K562 (cell line): ENCODE measurements around the gene OR51F1. TPM values are rescaled to one million over a fixed set of nuclear protein-coding genes. Genes with fewer than 3 reads are reported as not detected.

ENCODE experiments used
- ATAC-seq: fragments of 200-7000 bp; cut with Tn5 transposase; 3 replicates; pipeline ENCODE4 v1.9.1; 2020; ENCODE audit warnings: moderate library complexity
- BruUV-seq: library from RNA; stranded (reverse); fragments of 400-500 nt; replicated peaks from 2 replicates; lab custom pipeline; 2021; lab: Mats Ljungman, UMichigan
- CTCF ChIA-PET: fragments of 300-600 bp; formaldehyde crosslinking; extraction: SDS; loops from one replicate; lab custom pipeline; 2021; ENCODE audit warnings: low intra/inter-chr PET ratio; lab: Yijun Ruan, JAX
- POLR2A ChIA-PET: fragments of 300-600, 350-650 bp; sonication (Branson Sonifier 250); formaldehyde crosslinking; extraction: SDS; loops from one replicate; lab custom pipeline; 2021; ENCODE audit warnings: antibody characterized with exemption, inconsistent platforms; lab: Yijun Ruan, JAX
- DNase-seq, 4 experiments: peaks; one replicate each; pipeline versions ENCODE4 v3.0.0 to v3.0.0-alpha.2; 2011 to 2018; ENCODE audit warnings: low spot score in 3 of 4, mixed read lengths in 3 of 4; ENCODE audit errors: extremely low read depth in 1 of 4
- FAIRE-seq: peaks from 2 replicates; lab custom pipeline; 2011; peaks lifted over from hg19 to GRCh38; lab: Jason Lieb, UNC
- H2AFZ ChIP-seq: 2 replicates; pipeline ENCODE4 v1.6.0; 2011; ENCODE audit warnings: low read depth, low read length, control low read depth, inconsistent platforms
- H3K27ac ChIP-seq: fragments of 200-600 bp; 3 replicates; pipeline ENCODE4 v1.8.0; 2011; ENCODE audit warnings: low read depth, mild to moderate bottlenecking, control low read depth, inconsistent platforms, low read length, moderate library complexity, mixed read lengths; ENCODE audit errors: extremely low read depth
- H3K27me3 ChIP-seq, 2 experiments: fragments of 300-600 bp in 1 of 2; 2 replicates in 1 of 2; 3 replicates in 1 of 2; pipeline versions ENCODE4 v1.6.0 to v1.8.0; 2011; ENCODE audit warnings: inconsistent platforms in 2 of 2, low read length in 2 of 2, mild to moderate bottlenecking in 1 of 2, mixed read lengths in 1 of 2, moderate library complexity in 1 of 2; ENCODE audit not compliant: control insufficient read depth in 2 of 2, insufficient read depth in 2 of 2
- H3K36me3 ChIP-seq: fragments of 300-600 bp; 3 replicates; pipeline ENCODE4 v1.8.0; 2011; ENCODE audit warnings: mild to moderate bottlenecking, low read length, inconsistent platforms; ENCODE audit not compliant: control insufficient read depth, insufficient read depth
- H3K4me1 ChIP-seq, 2 experiments: fragments of 200-600 bp in 1 of 2; replicated peaks in 1 of 2; 2 replicates in 1 of 2; 3 replicates in 1 of 2; pipeline versions ENCODE4 v1.5.1 to v1.8.0; 2011; ENCODE audit warnings: inconsistent platforms in 2 of 2, low read length in 2 of 2, mild to moderate bottlenecking in 1 of 2, mixed read lengths in 1 of 2, moderate library complexity in 1 of 2; ENCODE audit not compliant: control insufficient read depth in 2 of 2, insufficient read depth in 2 of 2
- H3K4me2 ChIP-seq: 2 replicates; pipeline ENCODE4 v1.6.1; 2011; ENCODE audit warnings: low read length, control low read depth, inconsistent platforms, mixed read lengths; ENCODE audit not compliant: insufficient read depth
- H3K4me3 ChIP-seq: fragments of 200-600 bp; sonication (generic), shearing (Covaris generic); 2 replicates; pipeline ENCODE4 v1.5.1; 2016; ENCODE audit warnings: control low read depth, inconsistent platforms
- H3K79me2 ChIP-seq: fragments of 200-600 bp; 3 replicates; pipeline ENCODE4 v1.8.0; 2011; ENCODE audit warnings: low read length, inconsistent platforms; ENCODE audit not compliant: control insufficient read depth, insufficient read depth
- H3K9ac ChIP-seq, 2 experiments: 2 replicates each; pipeline versions ENCODE4 v1.6.0 to v1.6.1; 2011; ENCODE audit warnings: low read depth in 2 of 2, low read length in 2 of 2, control low read depth in 1 of 2, inconsistent platforms in 1 of 2, mild to moderate bottlenecking in 1 of 2, mixed read lengths in 1 of 2; ENCODE audit not compliant: insufficient read depth in 1 of 2
- H3K9me1 ChIP-seq: one replicate; pipeline ENCODE4 v1.6.0; 2011; ENCODE audit warnings: inconsistent platforms, mild to moderate bottlenecking, low read length, moderate library complexity; ENCODE audit not compliant: control insufficient read depth, insufficient read depth
- H3K9me3 ChIP-seq: replicated peaks from 2 replicates; pipeline ENCODE4 v1.5.1; 2011; ENCODE audit warnings: low read depth, low read length, inconsistent platforms; ENCODE audit not compliant: control insufficient read depth, insufficient read depth
- H4K20me1 ChIP-seq: replicated peaks from 2 replicates; pipeline ENCODE4 v1.6.1; 2011; ENCODE audit warnings: low read length, inconsistent platforms, mixed read lengths; ENCODE audit not compliant: control insufficient read depth, insufficient read depth
- ARID1B ChIP-seq: fragments of 450-650 bp; IDR thresholded peaks from 2 replicates; pipeline ENCODE4 v1.6.1; 2016; ENCODE audit warnings: antibody characterized with exemption, mild to moderate bottlenecking, inconsistent platforms
- CHD4 ChIP-seq: fragments of 200-600 bp; sonication (generic); IDR thresholded peaks from 3 replicates; pipeline ENCODE4 v1.6.1; 2012; ENCODE audit warnings: low read depth, mild to moderate bottlenecking, mixed read lengths, low read length, inconsistent platforms; ENCODE audit not compliant: insufficient read depth, insufficient replicate concordance, poor library complexity, severe bottlenecking
- HNRNPH1 ChIP-seq: fragments of 200-400 bp; formaldehyde crosslinking; optimal IDR thresholded peaks from 2 replicates; pipeline ENCODE3; 2017; ENCODE audit warnings: low read depth, mild to moderate bottlenecking, low read length, moderate library complexity
- PYGO2 ChIP-seq: fragments of 450-650 bp; IDR thresholded peaks from 2 replicates; pipeline ENCODE4 v1.6.1; 2016; ENCODE audit warnings: mild to moderate bottlenecking, missing genetic modification characterization, moderate library complexity, missing compliant biosample characterization
- WGBS: fragments of 100-300 bp; shearing (Covaris generic); methylation state at CpG from one replicate; pipeline ENCODE4 v1.1.6; 2016; ENCODE audit warnings: low coverage, mixed read lengths; ENCODE audit not compliant: insufficient coverage; ENCODE audit errors: missing lambda C conversion rate; 5-methylcytosine and 5-hydroxymethylcytosine counted together
- in situ Hi-C: fragments of 300-500 bp; cut with MboI; formaldehyde crosslinking; loops from 4 replicates; pipeline ENCODE4 v1.15.0; 2018; ENCODE audit warnings: inconsistent platforms, mixed read lengths
- intact Hi-C: fragments of 100-400 bp; cut with micrococcal nuclease; formaldehyde crosslinking; loops from 2 replicates; pipeline ENCODE4 v1.14.2; 2022
- polyA plus RNA-seq, 8 experiments: library from polyadenylated mRNA; depleted of rRNA in 4 of 8; stranded (reverse) in 5 of 8; unstranded in 3 of 8; fragments of >200 nt; fragmentation: Nextera tagmentation in 2 of 8; fragmentation: Illumina TruSeq in 1 of 8; extraction: Ambion mirVana in 2 of 8; extraction: Trizol in 1 of 8; gene quantifications; 2 replicates each; pipeline versions ENCODE4 v1.2.1 to v1.2.3, GENCODE V29; 2011 to 2014; ENCODE audit warnings: inconsistent platforms in 1 of 8, missing spikeins in 1 of 8
- total RNA-seq, 7 experiments: library from RNA; depleted of rRNA in 6 of 7; stranded (reverse); fragments of >200 nt in 6 of 7; fragmentation: Illumina TruSeq in 2 of 7; extraction: Trizol in 2 of 7; gene quantifications; 2 replicates each; pipeline versions ENCODE4 v1.2.1 to v1.2.3, GENCODE V29; 2011 to 2021; ENCODE audit warnings: low replicate concordance in 1 of 7
- TF ChIP-seq, protein P1 (sequence below): fragments of 200-600 bp; sonication (generic); IDR thresholded peaks from one replicate; pipeline ENCODE4 v1.6.1; 2012; ENCODE audit warnings: mild to moderate bottlenecking, low read depth, low read length, inconsistent platforms
- TF ChIP-seq, protein P2 (sequence below): fragments of 150-350 bp; IDR thresholded peaks from 2 replicates; pipeline ENCODE4 v1.6.1; 2014; ENCODE audit warnings: low read depth, mild to moderate bottlenecking, low read length, borderline replicate concordance

OR51F1 gene
- total and polyA plus RNA-seq, 9 of the 15 experiments (the other 6 are each of a cell fraction or from before 2014, with no cell fraction given): not detected

GRCh38 chr11:4798427-4799183 is 28.9 kb upstream of the OR51F1 start:
- ChIA-PET CTCF (no interaction called here), POLR2A (no interaction called here)
- Histone ChIP-seq H3K79me2 (no peaks in the 10 kb centered on the region), H3K27me3 (peaks cover 0 to 4% of the 10 kb centered on the region in 2 experiments; a peak in 3 of 5 replicates), H3K4me3 (no peak overlapping the region), H3K9me3 (no peaks in the 10 kb centered on the region), H3K4me1 (no peaks in the 10 kb centered on the region), H3K9ac (no peak overlapping the region), H3K4me2 (no peak overlapping the region), H4K20me1 (no peaks in the 10 kb centered on the region; the same call in 1 of the 2 replicates), H2AFZ (no peak overlapping the region), H3K36me3 (no peaks in the 10 kb centered on the region), H3K9me1 (no peaks in the 10 kb centered on the region), H3K27ac (no peak overlapping the region)
- in situ Hi-C loops: no loop called here
- no TSS peak for BruUV-seq
- no peak for ATAC-seq
- no peak for DNase-seq
- 2% methylated on average over 6 of the region's 6 CpGs for WGBS
- intact Hi-C loops: no loop called here
- FAIRE-seq: no peak
- TF ChIP-seq, protein P1, sequence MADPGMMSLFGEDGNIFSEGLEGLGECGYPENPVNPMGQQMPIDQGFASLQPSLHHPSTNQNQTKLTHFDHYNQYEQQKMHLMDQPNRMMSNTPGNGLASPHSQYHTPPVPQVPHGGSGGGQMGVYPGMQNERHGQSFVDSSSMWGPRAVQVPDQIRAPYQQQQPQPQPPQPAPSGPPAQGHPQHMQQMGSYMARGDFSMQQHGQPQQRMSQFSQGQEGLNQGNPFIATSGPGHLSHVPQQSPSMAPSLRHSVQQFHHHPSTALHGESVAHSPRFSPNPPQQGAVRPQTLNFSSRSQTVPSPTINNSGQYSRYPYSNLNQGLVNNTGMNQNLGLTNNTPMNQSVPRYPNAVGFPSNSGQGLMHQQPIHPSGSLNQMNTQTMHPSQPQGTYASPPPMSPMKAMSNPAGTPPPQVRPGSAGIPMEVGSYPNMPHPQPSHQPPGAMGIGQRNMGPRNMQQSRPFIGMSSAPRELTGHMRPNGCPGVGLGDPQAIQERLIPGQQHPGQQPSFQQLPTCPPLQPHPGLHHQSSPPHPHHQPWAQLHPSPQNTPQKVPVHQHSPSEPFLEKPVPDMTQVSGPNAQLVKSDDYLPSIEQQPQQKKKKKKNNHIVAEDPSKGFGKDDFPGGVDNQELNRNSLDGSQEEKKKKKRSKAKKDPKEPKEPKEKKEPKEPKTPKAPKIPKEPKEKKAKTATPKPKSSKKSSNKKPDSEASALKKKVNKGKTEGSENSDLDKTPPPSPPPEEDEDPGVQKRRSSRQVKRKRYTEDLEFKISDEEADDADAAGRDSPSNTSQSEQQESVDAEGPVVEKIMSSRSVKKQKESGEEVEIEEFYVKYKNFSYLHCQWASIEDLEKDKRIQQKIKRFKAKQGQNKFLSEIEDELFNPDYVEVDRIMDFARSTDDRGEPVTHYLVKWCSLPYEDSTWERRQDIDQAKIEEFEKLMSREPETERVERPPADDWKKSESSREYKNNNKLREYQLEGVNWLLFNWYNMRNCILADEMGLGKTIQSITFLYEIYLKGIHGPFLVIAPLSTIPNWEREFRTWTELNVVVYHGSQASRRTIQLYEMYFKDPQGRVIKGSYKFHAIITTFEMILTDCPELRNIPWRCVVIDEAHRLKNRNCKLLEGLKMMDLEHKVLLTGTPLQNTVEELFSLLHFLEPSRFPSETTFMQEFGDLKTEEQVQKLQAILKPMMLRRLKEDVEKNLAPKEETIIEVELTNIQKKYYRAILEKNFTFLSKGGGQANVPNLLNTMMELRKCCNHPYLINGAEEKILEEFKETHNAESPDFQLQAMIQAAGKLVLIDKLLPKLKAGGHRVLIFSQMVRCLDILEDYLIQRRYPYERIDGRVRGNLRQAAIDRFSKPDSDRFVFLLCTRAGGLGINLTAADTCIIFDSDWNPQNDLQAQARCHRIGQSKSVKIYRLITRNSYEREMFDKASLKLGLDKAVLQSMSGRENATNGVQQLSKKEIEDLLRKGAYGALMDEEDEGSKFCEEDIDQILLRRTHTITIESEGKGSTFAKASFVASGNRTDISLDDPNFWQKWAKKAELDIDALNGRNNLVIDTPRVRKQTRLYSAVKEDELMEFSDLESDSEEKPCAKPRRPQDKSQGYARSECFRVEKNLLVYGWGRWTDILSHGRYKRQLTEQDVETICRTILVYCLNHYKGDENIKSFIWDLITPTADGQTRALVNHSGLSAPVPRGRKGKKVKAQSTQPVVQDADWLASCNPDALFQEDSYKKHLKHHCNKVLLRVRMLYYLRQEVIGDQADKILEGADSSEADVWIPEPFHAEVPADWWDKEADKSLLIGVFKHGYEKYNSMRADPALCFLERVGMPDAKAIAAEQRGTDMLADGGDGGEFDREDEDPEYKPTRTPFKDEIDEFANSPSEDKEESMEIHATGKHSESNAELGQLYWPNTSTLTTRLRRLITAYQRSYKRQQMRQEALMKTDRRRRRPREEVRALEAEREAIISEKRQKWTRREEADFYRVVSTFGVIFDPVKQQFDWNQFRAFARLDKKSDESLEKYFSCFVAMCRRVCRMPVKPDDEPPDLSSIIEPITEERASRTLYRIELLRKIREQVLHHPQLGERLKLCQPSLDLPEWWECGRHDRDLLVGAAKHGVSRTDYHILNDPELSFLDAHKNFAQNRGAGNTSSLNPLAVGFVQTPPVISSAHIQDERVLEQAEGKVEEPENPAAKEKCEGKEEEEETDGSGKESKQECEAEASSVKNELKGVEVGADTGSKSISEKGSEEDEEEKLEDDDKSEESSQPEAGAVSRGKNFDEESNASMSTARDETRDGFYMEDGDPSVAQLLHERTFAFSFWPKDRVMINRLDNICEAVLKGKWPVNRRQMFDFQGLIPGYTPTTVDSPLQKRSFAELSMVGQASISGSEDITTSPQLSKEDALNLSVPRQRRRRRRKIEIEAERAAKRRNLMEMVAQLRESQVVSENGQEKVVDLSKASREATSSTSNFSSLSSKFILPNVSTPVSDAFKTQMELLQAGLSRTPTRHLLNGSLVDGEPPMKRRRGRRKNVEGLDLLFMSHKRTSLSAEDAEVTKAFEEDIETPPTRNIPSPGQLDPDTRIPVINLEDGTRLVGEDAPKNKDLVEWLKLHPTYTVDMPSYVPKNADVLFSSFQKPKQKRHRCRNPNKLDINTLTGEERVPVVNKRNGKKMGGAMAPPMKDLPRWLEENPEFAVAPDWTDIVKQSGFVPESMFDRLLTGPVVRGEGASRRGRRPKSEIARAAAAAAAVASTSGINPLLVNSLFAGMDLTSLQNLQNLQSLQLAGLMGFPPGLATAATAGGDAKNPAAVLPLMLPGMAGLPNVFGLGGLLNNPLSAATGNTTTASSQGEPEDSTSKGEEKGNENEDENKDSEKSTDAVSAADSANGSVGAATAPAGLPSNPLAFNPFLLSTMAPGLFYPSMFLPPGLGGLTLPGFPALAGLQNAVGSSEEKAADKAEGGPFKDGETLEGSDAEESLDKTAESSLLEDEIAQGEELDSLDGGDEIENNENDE: no peak
- TF ChIP-seq, protein P2, sequence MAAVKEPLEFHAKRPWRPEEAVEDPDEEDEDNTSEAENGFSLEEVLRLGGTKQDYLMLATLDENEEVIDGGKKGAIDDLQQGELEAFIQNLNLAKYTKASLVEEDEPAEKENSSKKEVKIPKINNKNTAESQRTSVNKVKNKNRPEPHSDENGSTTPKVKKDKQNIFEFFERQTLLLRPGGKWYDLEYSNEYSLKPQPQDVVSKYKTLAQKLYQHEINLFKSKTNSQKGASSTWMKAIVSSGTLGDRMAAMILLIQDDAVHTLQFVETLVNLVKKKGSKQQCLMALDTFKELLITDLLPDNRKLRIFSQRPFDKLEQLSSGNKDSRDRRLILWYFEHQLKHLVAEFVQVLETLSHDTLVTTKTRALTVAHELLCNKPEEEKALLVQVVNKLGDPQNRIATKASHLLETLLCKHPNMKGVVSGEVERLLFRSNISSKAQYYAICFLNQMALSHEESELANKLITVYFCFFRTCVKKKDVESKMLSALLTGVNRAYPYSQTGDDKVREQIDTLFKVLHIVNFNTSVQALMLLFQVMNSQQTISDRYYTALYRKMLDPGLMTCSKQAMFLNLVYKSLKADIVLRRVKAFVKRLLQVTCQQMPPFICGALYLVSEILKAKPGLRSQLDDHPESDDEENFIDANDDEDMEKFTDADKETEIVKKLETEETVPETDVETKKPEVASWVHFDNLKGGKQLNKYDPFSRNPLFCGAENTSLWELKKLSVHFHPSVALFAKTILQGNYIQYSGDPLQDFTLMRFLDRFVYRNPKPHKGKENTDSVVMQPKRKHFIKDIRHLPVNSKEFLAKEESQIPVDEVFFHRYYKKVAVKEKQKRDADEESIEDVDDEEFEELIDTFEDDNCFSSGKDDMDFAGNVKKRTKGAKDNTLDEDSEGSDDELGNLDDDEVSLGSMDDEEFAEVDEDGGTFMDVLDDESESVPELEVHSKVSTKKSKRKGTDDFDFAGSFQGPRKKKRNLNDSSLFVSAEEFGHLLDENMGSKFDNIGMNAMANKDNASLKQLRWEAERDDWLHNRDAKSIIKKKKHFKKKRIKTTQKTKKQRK: no peak
- TF ChIP-seq PYGO2 (tag): no peak
- no peak for TF ChIP-seq CHD4
- no peak for TF ChIP-seq HNRNPH1
- TF ChIP-seq ARID1B: no peak
